ENCODE data around the gene PKIG.
"Not testable (repeated sequence)": the region's sequence is repeated elsewhere in the genome, so short reads cannot be mapped to it uniquely, and the experiment has no call there.

The PKIG gene

GRCh38 chr20:44582311-44583025, at the start of gene PKIG:
Gene PKIG, plus strand, starts transcription at chr20:44582579. Its CDS starts 31,978 bp downstream, at chr20:44614557.
- DNase-seq: no peak

GRCh38 chr20:44532981-44533331, 49.4 kb upstream of the PKIG start:
- no peak for DNase-seq

- no peak for DNase-seq
Measured at GRCh38 chr20:44533928-44534327, 48.5 kb upstream of the PKIG start.

GRCh38 chr20:44536175-44536574, 46.2 kb upstream of the PKIG start:
- no peak for DNase-seq

GRCh38 chr20:44537993-44538392, 44.4 kb upstream of the PKIG start:
- no peak for DNase-seq

GRCh38 chr20:44540834-44541233, 41.5 kb upstream of the PKIG start:
- no peak for DNase-seq

- DNase-seq: no peak
Measured at GRCh38 chr20:44541992-44542391, 40.4 kb upstream of the PKIG start.

GRCh38 chr20:44542890-44543289, 39.5 kb upstream of the PKIG start:
- DNase-seq: no peak

- no peak for DNase-seq
Measured at GRCh38 chr20:44543358-44543757, 39.0 kb upstream of the PKIG start.

GRCh38 chr20:44544263-44544662, 38.1 kb upstream of the PKIG start:
- no peak for DNase-seq

GRCh38 chr20:44547419-44547818, 35.0 kb upstream of the PKIG start:
- no peak for DNase-seq

- no peak for DNase-seq
Measured at GRCh38 chr20:44549123-44549522, 33.3 kb upstream of the PKIG start.

GRCh38 chr20:44552050-44552449, 30.3 kb upstream of the PKIG start:
- no peak for DNase-seq

GRCh38 chr20:44552568-44552949, 29.8 kb upstream of the PKIG start:
- no peak for DNase-seq

- DNase-seq: no peak
Measured at GRCh38 chr20:44552950-44553908, 29.1 kb upstream of the PKIG start.

GRCh38 chr20:44559302-44559701, 23.1 kb upstream of the PKIG start:
- DNase-seq: no peak

- no peak for DNase-seq
Measured at GRCh38 chr20:44560229-44560628, 22.1 kb upstream of the PKIG start.

GRCh38 chr20:44560818-44561217, 21.6 kb upstream of the PKIG start:
- not testable (repeated sequence) for DNase-seq

- DNase-seq: no peak
Measured at GRCh38 chr20:44561876-44562275, 20.5 kb upstream of the PKIG start.

GRCh38 chr20:44566018-44566417, 16.4 kb upstream of the PKIG start:
- no peak for DNase-seq

GRCh38 chr20:44566811-44567210, 15.6 kb upstream of the PKIG start:
- DNase-seq: no peak

GRCh38 chr20:44570367-44570766, 12.0 kb upstream of the PKIG start:
- no peak for DNase-seq

- no peak for DNase-seq
Measured at GRCh38 chr20:44571362-44571988, 10.9 kb upstream of the PKIG start.
